ENCODE measurements around the gene PAMR1. TPM values are rescaled to one million over a fixed set of nuclear protein-coding genes. Genes with fewer than 3 reads are reported as not detected.

Gene PAMR1
- total and polyA plus RNA-seq, 2 of the 8 experiments (the other 6 are each of a cell fraction or from before 2014, with no cell fraction given) = 3.0 to 6.9 TPM

DNA sequence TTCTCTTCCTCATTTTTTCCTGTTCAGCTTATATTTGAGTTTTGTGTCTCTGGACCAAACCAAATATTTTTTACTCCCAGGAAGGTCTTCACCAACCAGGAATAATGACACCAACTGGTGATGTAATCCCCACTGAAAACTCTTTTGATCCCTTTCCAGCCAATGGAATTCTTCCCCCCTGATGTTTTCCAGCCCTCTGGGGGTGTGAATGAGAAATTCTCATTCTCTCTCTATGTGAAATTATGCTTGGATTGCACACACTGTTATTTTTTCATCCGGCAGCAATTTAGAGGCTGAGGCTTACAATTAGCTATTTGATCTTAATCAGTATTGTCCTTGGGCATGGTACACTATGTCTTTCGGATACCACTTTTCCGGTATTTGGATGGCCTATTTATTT, 66.6 kb downstream of the PAMR1 start (continued):
- TF ChIP-seq NRF1 (IDR thresholded peaks at IDR 0.05; ENCODE audit: low read depth, low read length) (no peak), CBX8 (IDR thresholded peaks at IDR 0.05; ENCODE audit: borderline replicate concordance, low read depth, low read length) (no peak), KDM5A (IDR thresholded peaks at IDR 0.05; ENCODE audit: low read length) (no peak), CBX5 (IDR thresholded peaks at IDR 0.05; ENCODE audit: low read depth, low read length) (no peak), SAP30 (IDR thresholded peaks at IDR 0.05; ENCODE audit: insufficient read depth, insufficient replicate concordance, low read length) (no peak), SP2 (IDR thresholded peaks at IDR 0.05; ENCODE audit: low read length) (no peak), MAFK (IDR thresholded peaks at IDR 0.05; ENCODE audit: low read depth, low read length) (no peak)

Data from H1 (cell line).